H1 (cell line): Measurements from ENCODE around the gene UBA3. TPM values are rescaled to one million over a fixed set of nuclear protein-coding genes. Genes with fewer than 3 reads are reported as not detected.

ENCODE experiments used
- CTBP2 ChIP-seq: IDR thresholded peaks from 2 replicates; pipeline ENCODE4 v1.7.0; 2011; ENCODE audit warnings: borderline replicate concordance, mild to moderate bottlenecking, moderate library complexity, mixed read lengths, low read length; ENCODE audit not compliant: insufficient read depth, insufficient read length
- JUN ChIP-seq: IDR thresholded peaks from 2 replicates; pipeline ENCODE4 v1.6.1; 2011; ENCODE audit warnings: low read depth, mild to moderate bottlenecking, improper control_type of control experiment, low read length
- RBBP5 ChIP-seq: IDR thresholded peaks from 2 replicates; pipeline ENCODE4 v1.7.1; 2012; ENCODE audit warnings: low read depth, mild to moderate bottlenecking, inconsistent platforms, low read length, moderate library complexity, borderline replicate concordance
- SIX5 ChIP-seq: IDR thresholded peaks from 2 replicates; pipeline ENCODE4 v1.6.1; 2011; ENCODE audit warnings: mild to moderate bottlenecking, low read depth, low read length
- polyA plus RNA-seq, 7 experiments: library from polyadenylated mRNA; depleted of rRNA in 3 of 7; stranded (reverse) in 5 of 7; unstranded in 2 of 7; fragments of >200 nt in 5 of 7; fragments of 200-250 nt in 2 of 7; gene quantifications; 1 replicate in 5 of 7; 2 replicates in 1 of 7; 4 replicates in 1 of 7; pipeline versions ENCODE4 v1.2.1 to v1.2.3, GENCODE V29; 2011 to 2013; ENCODE audit warnings: missing spikeins in 2 of 7, mixed read lengths in 2 of 7
- total RNA-seq: library from RNA; stranded (reverse); fragmentation: NEBNext Ultra II Directional; extraction: Animal tissue kit (Norgen Biotek cat#: 25700); gene quantifications from 2 replicates; pipeline ENCODE4 v1.2.1, GENCODE V29; 2021
- TF ChIP-seq, protein P1 (sequence below): fragments of 300-600 bp; sonication (generic); IDR thresholded peaks from 2 replicates; pipeline ENCODE4 v1.7.1; 2012; ENCODE audit warnings: low read length, moderate library complexity, mild to moderate bottlenecking, inconsistent platforms; ENCODE audit not compliant: insufficient replicate concordance

Gene UBA3
- total and polyA plus RNA-seq, 2 of the 8 experiments (the other 6 are each of a cell fraction or from before 2014, with no cell fraction given) = 40.8 to 97.8 TPM

GRCh38 chr3:69102384-69102783 is 22.2 kb upstream of the UBA3 start (continued):
- TF ChIP-seq, protein P1, sequence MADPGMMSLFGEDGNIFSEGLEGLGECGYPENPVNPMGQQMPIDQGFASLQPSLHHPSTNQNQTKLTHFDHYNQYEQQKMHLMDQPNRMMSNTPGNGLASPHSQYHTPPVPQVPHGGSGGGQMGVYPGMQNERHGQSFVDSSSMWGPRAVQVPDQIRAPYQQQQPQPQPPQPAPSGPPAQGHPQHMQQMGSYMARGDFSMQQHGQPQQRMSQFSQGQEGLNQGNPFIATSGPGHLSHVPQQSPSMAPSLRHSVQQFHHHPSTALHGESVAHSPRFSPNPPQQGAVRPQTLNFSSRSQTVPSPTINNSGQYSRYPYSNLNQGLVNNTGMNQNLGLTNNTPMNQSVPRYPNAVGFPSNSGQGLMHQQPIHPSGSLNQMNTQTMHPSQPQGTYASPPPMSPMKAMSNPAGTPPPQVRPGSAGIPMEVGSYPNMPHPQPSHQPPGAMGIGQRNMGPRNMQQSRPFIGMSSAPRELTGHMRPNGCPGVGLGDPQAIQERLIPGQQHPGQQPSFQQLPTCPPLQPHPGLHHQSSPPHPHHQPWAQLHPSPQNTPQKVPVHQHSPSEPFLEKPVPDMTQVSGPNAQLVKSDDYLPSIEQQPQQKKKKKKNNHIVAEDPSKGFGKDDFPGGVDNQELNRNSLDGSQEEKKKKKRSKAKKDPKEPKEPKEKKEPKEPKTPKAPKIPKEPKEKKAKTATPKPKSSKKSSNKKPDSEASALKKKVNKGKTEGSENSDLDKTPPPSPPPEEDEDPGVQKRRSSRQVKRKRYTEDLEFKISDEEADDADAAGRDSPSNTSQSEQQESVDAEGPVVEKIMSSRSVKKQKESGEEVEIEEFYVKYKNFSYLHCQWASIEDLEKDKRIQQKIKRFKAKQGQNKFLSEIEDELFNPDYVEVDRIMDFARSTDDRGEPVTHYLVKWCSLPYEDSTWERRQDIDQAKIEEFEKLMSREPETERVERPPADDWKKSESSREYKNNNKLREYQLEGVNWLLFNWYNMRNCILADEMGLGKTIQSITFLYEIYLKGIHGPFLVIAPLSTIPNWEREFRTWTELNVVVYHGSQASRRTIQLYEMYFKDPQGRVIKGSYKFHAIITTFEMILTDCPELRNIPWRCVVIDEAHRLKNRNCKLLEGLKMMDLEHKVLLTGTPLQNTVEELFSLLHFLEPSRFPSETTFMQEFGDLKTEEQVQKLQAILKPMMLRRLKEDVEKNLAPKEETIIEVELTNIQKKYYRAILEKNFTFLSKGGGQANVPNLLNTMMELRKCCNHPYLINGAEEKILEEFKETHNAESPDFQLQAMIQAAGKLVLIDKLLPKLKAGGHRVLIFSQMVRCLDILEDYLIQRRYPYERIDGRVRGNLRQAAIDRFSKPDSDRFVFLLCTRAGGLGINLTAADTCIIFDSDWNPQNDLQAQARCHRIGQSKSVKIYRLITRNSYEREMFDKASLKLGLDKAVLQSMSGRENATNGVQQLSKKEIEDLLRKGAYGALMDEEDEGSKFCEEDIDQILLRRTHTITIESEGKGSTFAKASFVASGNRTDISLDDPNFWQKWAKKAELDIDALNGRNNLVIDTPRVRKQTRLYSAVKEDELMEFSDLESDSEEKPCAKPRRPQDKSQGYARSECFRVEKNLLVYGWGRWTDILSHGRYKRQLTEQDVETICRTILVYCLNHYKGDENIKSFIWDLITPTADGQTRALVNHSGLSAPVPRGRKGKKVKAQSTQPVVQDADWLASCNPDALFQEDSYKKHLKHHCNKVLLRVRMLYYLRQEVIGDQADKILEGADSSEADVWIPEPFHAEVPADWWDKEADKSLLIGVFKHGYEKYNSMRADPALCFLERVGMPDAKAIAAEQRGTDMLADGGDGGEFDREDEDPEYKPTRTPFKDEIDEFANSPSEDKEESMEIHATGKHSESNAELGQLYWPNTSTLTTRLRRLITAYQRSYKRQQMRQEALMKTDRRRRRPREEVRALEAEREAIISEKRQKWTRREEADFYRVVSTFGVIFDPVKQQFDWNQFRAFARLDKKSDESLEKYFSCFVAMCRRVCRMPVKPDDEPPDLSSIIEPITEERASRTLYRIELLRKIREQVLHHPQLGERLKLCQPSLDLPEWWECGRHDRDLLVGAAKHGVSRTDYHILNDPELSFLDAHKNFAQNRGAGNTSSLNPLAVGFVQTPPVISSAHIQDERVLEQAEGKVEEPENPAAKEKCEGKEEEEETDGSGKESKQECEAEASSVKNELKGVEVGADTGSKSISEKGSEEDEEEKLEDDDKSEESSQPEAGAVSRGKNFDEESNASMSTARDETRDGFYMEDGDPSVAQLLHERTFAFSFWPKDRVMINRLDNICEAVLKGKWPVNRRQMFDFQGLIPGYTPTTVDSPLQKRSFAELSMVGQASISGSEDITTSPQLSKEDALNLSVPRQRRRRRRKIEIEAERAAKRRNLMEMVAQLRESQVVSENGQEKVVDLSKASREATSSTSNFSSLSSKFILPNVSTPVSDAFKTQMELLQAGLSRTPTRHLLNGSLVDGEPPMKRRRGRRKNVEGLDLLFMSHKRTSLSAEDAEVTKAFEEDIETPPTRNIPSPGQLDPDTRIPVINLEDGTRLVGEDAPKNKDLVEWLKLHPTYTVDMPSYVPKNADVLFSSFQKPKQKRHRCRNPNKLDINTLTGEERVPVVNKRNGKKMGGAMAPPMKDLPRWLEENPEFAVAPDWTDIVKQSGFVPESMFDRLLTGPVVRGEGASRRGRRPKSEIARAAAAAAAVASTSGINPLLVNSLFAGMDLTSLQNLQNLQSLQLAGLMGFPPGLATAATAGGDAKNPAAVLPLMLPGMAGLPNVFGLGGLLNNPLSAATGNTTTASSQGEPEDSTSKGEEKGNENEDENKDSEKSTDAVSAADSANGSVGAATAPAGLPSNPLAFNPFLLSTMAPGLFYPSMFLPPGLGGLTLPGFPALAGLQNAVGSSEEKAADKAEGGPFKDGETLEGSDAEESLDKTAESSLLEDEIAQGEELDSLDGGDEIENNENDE = no peak
- TF ChIP-seq JUN (no peak), SIX5 (no peak), CTBP2 (no peak), RBBP5 (no peak)
